Right renal pelvis (tissue), 4 donors: ENCODE results near the gene BMAL1. TPM values are rescaled to one million over a fixed set of nuclear protein-coding genes. Genes with fewer than 3 reads are reported as not detected.
"Not testable (repeated sequence)": the region's sequence is repeated elsewhere in the genome, so short reads cannot be mapped to it uniquely, and the experiment has no call there.

ENCODE experiments used
- DNase-seq, 4 donors: peaks; one replicate each; pipeline ENCODE4 v3.0.0-alpha.2; 2013; ENCODE audit warnings: low read depth in 4 of 4, low spot score in 3 of 4, missing footprints in 1 of 4
- polyA plus RNA-seq, 4 donors: library from polyadenylated mRNA; unstranded; fragments of 120-200 nt; gene quantifications; one replicate each; pipeline ENCODE4 v1.2.1, GENCODE V29; 2013; ENCODE audit not compliant: insufficient read length in 4 of 4

The BMAL1 gene
- polyA plus RNA-seq: 10 to 100 TPM in 3 of 4 donors, 1 to 10 TPM in 1; 8.8 to 14.2 (median 11.9) TPM

GRCh38 chr11:13277768-13278608 lies at the start of gene BMAL1:
BMAL1 (plus strand) TSS chr11:13277790; CDS start chr11:13354309, 76,519 bp downstream.
- no peak for DNase-seq

GRCh38 chr11:13228572-13228971 lies 49.0 kb upstream of the BMAL1 start:
- DNase-seq: no peak

DNA sequence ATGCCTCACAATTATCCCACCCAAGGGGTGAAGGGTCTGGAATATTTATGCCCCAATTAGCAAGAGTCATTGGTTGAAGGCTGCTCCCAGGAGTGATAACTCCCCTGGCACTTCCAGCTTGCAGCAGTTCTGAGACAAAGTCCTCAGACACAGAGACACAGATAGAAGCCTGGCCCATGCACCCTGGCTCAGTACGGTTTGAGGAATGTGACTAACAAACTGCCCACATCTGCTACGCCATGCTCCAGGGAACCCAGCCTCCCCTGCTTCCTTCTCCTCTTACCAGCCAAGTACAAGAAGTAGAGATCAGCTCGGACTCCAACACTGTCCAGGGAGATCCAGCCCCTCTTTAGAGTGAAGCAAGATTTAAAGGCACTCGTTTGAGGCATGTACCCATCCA lies 48.5 kb upstream of the BMAL1 start:
- DNase-seq: peak in 1 of 4 donors; percentile 20

GRCh38 chr11:13229711-13230318 lies 47.8 kb upstream of the BMAL1 start:
- DNase-seq: peak in 1 of 4 donors; percentile 22

DNA sequence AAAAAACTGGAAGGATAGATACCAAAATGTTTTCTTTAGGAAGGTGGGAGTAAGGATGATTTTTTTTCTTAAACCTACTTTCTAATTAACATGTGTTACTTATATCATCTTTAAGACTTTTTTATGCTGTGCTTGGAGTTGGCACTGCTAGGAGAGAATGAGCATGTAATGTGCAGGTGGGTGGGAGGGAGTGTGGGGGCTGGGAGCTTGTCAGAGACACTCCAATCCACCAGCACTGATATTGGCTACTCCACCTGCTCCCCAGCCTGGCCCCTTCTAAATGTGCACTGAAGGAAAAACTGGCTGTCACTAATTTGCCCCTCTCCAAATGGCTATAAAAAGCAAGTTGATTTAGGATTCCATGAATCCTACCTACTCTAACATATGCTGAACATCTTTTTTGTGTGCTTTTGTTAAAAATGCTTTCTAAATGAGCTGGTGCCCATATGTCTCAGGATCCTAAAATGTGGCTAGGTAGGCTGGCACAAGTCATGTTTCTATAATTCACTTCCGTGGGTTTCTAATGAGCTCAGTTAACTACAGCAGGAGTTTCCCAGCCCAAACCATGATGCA lies 44.3 kb upstream of the BMAL1 start:
- no peak for DNase-seq

GRCh38 chr11:13235895-13236294 lies 41.7 kb upstream of the BMAL1 start:
- DNase-seq: no peak

GRCh38 chr11:13236626-13237025 lies 41.0 kb upstream of the BMAL1 start:
- no peak for DNase-seq

- DNase-seq: no peak
Measured at GRCh38 chr11:13237761-13238160, 39.8 kb upstream of the BMAL1 start.

DNA sequence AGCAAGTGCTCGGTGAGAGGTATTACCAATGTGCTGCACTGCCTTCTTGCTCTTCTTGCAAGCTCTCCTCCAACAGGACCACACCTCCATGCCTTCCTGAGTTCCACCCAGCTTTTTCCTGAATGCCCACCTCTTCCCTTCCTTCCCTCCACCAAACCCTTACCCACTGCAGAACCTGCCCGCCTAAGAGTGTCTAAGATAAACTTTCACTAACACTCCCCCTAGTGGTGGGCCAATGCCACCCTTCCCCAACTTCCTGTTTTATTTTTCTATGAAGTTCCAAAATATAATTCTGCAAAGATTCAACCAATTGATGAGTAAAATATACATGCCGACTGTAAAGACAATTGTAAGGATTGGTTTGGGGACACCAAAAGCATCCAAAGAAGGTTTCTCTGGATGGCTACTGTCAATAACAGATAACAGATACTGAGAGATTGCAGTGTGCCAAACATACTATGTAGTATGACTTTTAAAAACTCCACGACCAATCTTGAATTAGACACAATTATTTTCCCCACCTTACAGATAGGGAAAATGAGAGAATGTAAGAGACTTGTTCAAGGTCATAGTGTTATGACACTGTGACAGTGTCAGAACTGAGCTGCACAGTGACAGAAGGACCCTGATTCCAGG lies 38.6 kb upstream of the BMAL1 start:
- no peak for DNase-seq

DNA sequence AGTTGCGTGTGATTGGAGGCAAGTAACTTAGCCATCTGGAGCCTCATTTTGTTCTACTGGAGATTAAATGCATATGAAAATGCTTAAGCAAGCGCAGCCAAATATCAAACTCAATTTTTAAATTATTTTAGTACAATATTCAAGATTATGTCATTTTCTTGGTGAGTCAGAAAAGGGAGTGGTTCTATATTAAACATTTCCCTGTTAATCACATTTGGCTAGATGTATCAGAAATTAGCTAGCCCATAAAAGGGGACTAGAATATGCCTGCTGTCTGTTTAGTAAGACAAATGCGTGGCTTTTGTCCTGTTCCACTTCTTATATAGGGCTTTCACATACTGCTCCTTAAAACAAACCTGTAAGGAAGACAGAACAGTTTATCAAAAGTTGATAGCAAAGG lies 35.0 kb upstream of the BMAL1 start:
- DNase-seq: no peak

DNA sequence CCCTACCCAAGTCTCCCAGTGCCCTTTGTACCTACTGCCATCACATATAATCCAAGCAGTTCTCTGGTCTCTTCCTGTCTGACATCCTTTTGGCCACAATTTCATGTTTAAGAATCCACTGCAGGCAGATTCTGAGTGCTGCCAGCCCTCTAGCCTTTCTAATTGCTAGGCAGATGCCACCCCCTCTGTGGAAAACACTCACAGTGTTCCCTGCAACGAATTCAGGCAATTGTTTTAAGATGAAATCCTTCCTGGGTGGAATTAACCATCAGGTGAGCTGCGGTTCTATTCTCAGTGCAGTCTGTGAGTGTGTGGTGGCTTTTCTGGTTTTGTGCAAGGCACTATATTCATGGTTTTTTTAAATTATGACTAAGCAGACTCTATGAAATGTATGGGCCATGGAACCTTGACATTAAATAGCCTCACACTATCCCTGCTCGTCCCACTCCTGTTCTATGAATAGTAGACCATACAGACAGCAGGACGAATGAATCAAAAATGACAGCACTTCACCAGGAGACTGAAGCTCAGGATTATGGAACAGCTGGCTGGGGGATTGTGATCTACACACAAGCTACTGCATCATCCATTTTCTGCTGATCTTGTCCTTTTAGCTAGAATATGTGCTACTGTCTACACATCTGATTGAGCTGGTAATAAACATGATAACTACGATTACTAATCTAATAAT lies 29.8 kb upstream of the BMAL1 start:
- no peak for DNase-seq

DNA sequence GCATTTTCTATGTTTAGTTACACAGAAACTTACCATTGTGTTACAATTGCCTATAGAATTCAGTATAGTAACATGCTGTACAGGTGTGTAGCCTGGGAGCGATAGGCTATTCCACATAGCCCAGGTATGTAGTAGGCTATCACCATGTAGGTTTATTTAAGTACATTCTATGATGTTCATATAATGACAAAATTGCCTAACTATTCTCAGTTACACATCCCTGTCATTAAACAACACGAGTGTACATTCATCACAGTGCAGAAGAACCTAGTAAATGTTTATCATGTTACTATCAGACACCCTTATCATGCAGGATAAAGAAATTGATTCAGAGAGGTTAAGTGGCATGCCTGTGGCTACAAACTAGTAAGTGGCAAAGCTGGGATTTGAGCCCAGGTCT lies 28.4 kb upstream of the BMAL1 start:
- no peak for DNase-seq

DNA sequence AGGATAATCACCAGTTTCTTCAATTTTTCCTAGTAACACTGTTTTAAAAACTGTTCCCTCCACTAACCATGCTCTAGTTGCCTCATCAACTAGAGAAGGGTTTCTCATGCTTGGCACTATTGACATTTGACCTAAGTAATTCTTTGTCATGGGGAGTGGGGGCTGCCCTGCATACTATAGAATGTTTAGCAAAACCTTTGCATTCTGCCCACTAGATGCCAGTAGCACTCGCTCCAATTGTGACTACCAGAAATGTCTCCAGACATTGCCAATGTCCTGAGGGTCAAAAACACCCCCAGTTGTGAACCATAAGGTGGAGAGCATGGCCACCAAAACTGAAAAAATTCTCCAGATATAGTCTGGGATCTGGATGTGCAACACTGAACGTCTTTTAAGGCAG lies 27.6 kb upstream of the BMAL1 start:
- DNase-seq: no peak

GRCh38 chr11:13251966-13252365 lies 25.6 kb upstream of the BMAL1 start:
- no peak for DNase-seq

DNA sequence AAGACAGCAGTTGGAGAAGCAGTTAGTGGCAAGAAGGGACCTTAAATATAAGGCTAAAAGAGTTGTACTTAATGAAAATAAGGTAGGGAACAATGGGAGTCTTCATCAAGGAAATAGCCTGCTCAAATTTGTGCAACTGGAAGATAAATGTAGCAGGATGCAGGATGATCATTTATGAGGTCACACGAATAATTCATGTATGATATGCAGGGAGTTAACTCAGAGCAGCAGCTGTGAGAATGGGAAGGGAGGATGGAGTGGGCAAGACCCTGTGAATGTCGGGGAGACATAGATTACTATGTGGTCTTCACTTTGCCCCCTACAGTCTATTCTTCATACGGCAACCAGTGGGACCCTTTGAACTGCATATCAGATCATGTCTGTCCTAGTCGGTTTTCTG lies 25.2 kb upstream of the BMAL1 start:
- no peak for DNase-seq

DNA sequence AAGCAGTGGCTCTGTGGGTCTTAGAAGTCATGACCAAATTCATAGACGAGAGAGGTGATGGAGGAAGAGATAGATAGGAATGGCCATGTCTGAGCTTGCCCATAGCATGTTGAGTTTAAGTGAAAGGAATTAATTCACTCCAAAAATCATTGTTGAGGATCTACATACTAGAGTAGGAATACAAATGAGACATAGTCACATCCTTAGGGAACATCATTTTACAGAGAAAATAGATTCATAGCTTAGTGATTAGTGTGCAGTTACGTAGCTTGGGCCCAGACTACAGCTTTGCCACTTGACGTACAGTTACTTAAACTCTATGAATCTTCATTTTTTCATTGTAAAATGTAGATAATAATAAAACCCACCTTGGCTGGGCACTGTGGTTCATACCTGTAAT lies 21.4 kb upstream of the BMAL1 start:
- no peak for DNase-seq

DNA sequence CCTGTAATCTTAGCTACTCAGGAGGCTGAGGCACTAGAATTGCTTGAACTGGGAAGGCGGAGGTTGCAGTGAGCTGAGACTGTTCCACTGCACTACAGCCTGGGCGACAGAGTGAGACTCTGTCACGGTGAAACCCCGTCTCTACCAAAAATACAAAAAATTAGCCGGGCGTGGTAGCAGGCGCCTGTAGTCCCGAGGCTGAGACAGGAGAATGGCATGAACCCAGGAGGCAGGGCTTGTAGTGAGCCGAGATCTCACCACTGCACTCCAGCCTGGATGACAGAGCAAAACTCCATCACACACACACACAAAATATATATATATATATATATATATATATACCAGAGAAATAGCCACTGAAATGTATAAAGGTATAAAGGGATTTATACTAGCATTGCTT lies 19.5 kb upstream of the BMAL1 start:
- DNase-seq: not testable (repeated sequence)

GRCh38 chr11:13258855-13259254 lies 18.7 kb upstream of the BMAL1 start:
- DNase-seq: no peak

DNA sequence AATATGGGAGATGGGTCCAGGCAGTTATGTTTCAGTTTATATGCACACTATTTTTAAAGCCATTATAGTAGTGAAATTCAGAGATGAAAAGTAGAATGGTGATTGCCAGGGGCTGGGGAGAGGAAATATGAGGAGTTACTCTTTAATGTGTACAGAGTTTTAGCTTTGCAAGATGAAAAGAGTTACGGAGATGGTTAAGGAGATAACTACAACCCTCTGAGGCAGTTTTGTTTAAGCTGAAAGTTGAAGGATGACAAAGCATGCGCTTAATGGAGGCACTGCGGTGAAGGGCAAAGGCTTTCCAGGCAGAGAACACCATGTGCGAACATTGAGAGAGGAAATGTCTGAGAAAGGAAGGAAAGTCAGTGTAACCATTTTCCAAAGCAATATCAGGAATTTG lies 18.2 kb upstream of the BMAL1 start:
- no peak for DNase-seq

- no peak for DNase-seq
Measured at GRCh38 chr11:13260201-13260962, 17.2 kb upstream of the BMAL1 start.
